Dermis microvascular lymphatic vessel endothelial cell (primary cell): Measurements from ENCODE around the gene PPA2. TPM values are rescaled to one million over a fixed set of nuclear protein-coding genes. Genes with fewer than 3 reads are reported as not detected.

Experiments used
- DNase-seq, 2 donors: peaks; one replicate each; pipeline versions ENCODE4 v3.0.0 to v3.0.0-alpha.2; 2010; ENCODE audit warnings: low read depth in 2 of 2
- total RNA-seq: library from RNA; depleted of rRNA; stranded (reverse); fragments of >200 nt; gene quantifications from 2 replicates; pipeline ENCODE4 v1.2.1, GENCODE V29; 2014

The PPA2 gene
- total RNA-seq, 1 donor from 2014 or later, result 50.8 TPM

DNA sequence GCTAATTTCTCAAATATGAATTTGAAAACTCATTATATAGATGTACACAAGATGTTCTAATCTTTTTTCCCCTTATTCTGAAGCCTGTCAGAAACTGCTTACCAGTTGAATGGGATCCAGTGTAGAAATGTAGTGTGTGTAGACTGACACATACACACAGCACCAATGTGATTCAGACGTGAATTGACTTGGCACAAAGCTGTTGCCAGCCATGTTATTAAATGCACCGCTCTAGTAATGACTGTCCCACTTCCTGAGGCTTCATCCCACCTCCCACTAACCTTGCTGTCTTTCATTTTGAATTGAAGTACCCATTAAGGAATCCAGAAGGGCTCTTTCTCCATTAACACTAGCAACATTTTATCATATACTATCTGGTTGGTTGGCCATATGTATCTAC, 146.6 kb downstream of the PPA2 start:
- no peak for DNase-seq

Other genes with a start within 250 kb of the PPA2 start
- not detected in 2 replicates for gene ARHGEF38, start 78.6 kb upstream of the PPA2 start, total RNA-seq
- gene INTS12, start 234.6 kb upstream of the PPA2 start, total RNA-seq, result 9.0 and 9.1 TPM in 2 replicates
- 7.8 and 9.0 TPM in 2 replicates for gene GSTCD, start 234.7 kb upstream of the PPA2 start, total RNA-seq